OCI-LY1 (cell line): ENCODE results near the gene GMPPA.

Experiments used
- H2AFZ ChIP-seq: fragments of 200-600 bp; sonication (generic), shearing (Covaris generic); 2 replicates; pipeline ENCODE4 v1.6.0; 2014; ENCODE audit warnings: antibody characterized with exemption, mild to moderate bottlenecking, low read length
- H3F3A ChIP-seq: fragments of 200-600 bp; sonication (generic), shearing (Covaris generic); 2 replicates; pipeline ENCODE4 v1.6.0; 2014; ENCODE audit warnings: mild to moderate bottlenecking, antibody characterized with exemption, low read length, moderate library complexity; ENCODE audit not compliant: insufficient read depth
- H3K27ac ChIP-seq: fragments of 200-600 bp; sonication (generic); 2 replicates; pipeline ENCODE4 v1.5.1; 2014; ENCODE audit warnings: low read length, mixed run types, mild to moderate bottlenecking, low read depth; ENCODE audit not compliant: poor library complexity, severe bottlenecking
- H3K27me3 ChIP-seq: fragments of 200-600 bp; sonication (generic); 2 replicates; pipeline ENCODE4 v1.6.0; 2014; ENCODE audit warnings: antibody characterized with exemption, mild to moderate bottlenecking, low read length, moderate library complexity; ENCODE audit not compliant: insufficient read depth
- H3K36me3 ChIP-seq: fragments of 200-600 bp; sonication (generic); 2 replicates; pipeline ENCODE4 v1.6.1; 2014; ENCODE audit warnings: mild to moderate bottlenecking, antibody characterized with exemption, low read length, moderate library complexity, mixed read lengths; ENCODE audit not compliant: insufficient read depth
- H3K4me1 ChIP-seq: fragments of 200-600 bp; sonication (generic); 2 replicates; pipeline ENCODE4 v1.5.1; 2014; ENCODE audit warnings: mild to moderate bottlenecking, low read length, moderate library complexity; ENCODE audit not compliant: insufficient read depth, severe bottlenecking
- H3K4me2 ChIP-seq: fragments of 200-600 bp; sonication (generic), shearing (Covaris generic); 2 replicates; pipeline ENCODE4 v1.6.1; 2014; ENCODE audit warnings: low read length
- H3K4me3 ChIP-seq: fragments of 200-600 bp; sonication (generic); 2 replicates; pipeline ENCODE4 v1.5.1; 2014; ENCODE audit warnings: low read length, low read depth, mild to moderate bottlenecking, mixed read lengths; ENCODE audit not compliant: poor library complexity, severe bottlenecking
- H3K79me2 ChIP-seq: fragments of 200-600 bp; shearing (Covaris generic); 2 replicates; pipeline ENCODE4 v1.6.1; 2016; ENCODE audit warnings: mixed run types, low read length, mixed read lengths; ENCODE audit not compliant: insufficient read depth
- H3K9ac ChIP-seq: fragments of 200-600 bp; sonication (generic), shearing (Covaris generic); 2 replicates; pipeline ENCODE4 v1.6.1; 2014; ENCODE audit warnings: mild to moderate bottlenecking, low read length, mixed read lengths
- H3K9me2 ChIP-seq: fragments of 200-600 bp; sonication (generic), shearing (Covaris generic); 2 replicates; pipeline ENCODE4 v1.6.1; 2014; ENCODE audit warnings: low read depth, mild to moderate bottlenecking, low read length, mixed read lengths
- H3K9me3 ChIP-seq: fragments of 200-600 bp; shearing (Covaris generic); 2 replicates; pipeline ENCODE4 v1.6.1; 2014; ENCODE audit warnings: low read length, mixed read lengths
- H4K20me1 ChIP-seq: fragments of 200-600 bp; sonication (generic), shearing (Covaris generic); 2 replicates; pipeline ENCODE4 v1.6.0; 2016; ENCODE audit warnings: mild to moderate bottlenecking, low read length; ENCODE audit not compliant: insufficient read depth
- CTCF ChIP-seq: fragments of 200-600 bp; sonication (generic), shearing (Covaris generic); IDR thresholded peaks from 2 replicates; pipeline ENCODE4 v1.5.1; 2017; ENCODE audit warnings: mild to moderate bottlenecking, antibody characterized with exemption, low read length, moderate library complexity, mixed read lengths
- EZH2 ChIP-seq: fragments of 200-600 bp; sonication (generic), shearing (Covaris generic); IDR thresholded peaks from 2 replicates; pipeline ENCODE4 v1.8.0; 2017; ENCODE audit warnings: borderline replicate concordance, mixed run types, mild to moderate bottlenecking, antibody characterized with exemption, low read length, moderate library complexity, mixed read lengths

Gene GMPPA

GRCh38 chr2:219460424-219460926 is 38.2 kb upstream of the GMPPA start:
- no peaks in the 10 kb centered on the region for H3K79me2 ChIP-seq
- no peaks in the 10 kb centered on the region for H3K36me3 ChIP-seq
- no peak for TF ChIP-seq CTCF
- no peak for TF ChIP-seq EZH2
- no peak overlapping the region for H3K4me2 ChIP-seq
- no peaks in the 10 kb centered on the region for H4K20me1 ChIP-seq
- H3F3A ChIP-seq = no peaks in the 10 kb centered on the region
- no peak overlapping the region for H3K9ac ChIP-seq
- no peaks in the 10 kb centered on the region for H3K4me1 ChIP-seq
- no peak overlapping the region for H3K27ac ChIP-seq
- H3K9me3 ChIP-seq = no peaks in the 10 kb centered on the region
- no peak overlapping the region for H2AFZ ChIP-seq
- no peaks in the 10 kb centered on the region for H3K9me2 ChIP-seq
- H3K27me3 ChIP-seq = no peaks in the 10 kb centered on the region; the same call in 1 of the 2 replicates
- no peak overlapping the region for H3K4me3 ChIP-seq

GRCh38 chr2:219461047-219461514 is 37.6 kb upstream of the GMPPA start:
- Histone ChIP-seq H3K36me3 (no peaks in the 10 kb centered on the region), H4K20me1 (no peaks in the 10 kb centered on the region), H3K4me1 (no peaks in the 10 kb centered on the region), H2AFZ (no peak overlapping the region), H3K4me2 (no peak overlapping the region), H3K9me3 (no peaks in the 10 kb centered on the region), H3K9ac (no peak overlapping the region), H3K27me3 (no peaks in the 10 kb centered on the region; the same call in 1 of the 2 replicates), H3K9me2 (no peaks in the 10 kb centered on the region), H3F3A (no peaks in the 10 kb centered on the region), H3K4me3 (no peak overlapping the region), H3K79me2 (no peaks in the 10 kb centered on the region), H3K27ac (no peak overlapping the region)
- TF ChIP-seq CTCF = no peak
- no peak for TF ChIP-seq EZH2

GRCh38 chr2:219461669-219462068 is 37.0 kb upstream of the GMPPA start:
- H3F3A ChIP-seq = no peaks in the 10 kb centered on the region
- H3K27me3 ChIP-seq = no peaks in the 10 kb centered on the region; the same call in 1 of the 2 replicates
- TF ChIP-seq CTCF = no peak
- no peak for TF ChIP-seq EZH2
- H3K4me3 ChIP-seq = no peak overlapping the region
- no peaks in the 10 kb centered on the region for H3K9me2 ChIP-seq
- H3K4me1 ChIP-seq = no peaks in the 10 kb centered on the region
- H3K36me3 ChIP-seq = no peaks in the 10 kb centered on the region
- no peak overlapping the region for H2AFZ ChIP-seq
- no peaks in the 10 kb centered on the region for H3K9me3 ChIP-seq
- H3K4me2 ChIP-seq = no peak overlapping the region
- H4K20me1 ChIP-seq = no peaks in the 10 kb centered on the region
- H3K79me2 ChIP-seq = no peaks in the 10 kb centered on the region
- H3K9ac ChIP-seq = no peak overlapping the region
- H3K27ac ChIP-seq = no peak overlapping the region
